Measurements from ENCODE around the gene OCA2. TPM values are rescaled to one million over a fixed set of nuclear protein-coding genes. Genes with fewer than 3 reads are reported as not detected.

OCA2 gene
- total RNA-seq, 2 donors from 2014 or later: 0.10 to 0.82 TPM

DNA sequence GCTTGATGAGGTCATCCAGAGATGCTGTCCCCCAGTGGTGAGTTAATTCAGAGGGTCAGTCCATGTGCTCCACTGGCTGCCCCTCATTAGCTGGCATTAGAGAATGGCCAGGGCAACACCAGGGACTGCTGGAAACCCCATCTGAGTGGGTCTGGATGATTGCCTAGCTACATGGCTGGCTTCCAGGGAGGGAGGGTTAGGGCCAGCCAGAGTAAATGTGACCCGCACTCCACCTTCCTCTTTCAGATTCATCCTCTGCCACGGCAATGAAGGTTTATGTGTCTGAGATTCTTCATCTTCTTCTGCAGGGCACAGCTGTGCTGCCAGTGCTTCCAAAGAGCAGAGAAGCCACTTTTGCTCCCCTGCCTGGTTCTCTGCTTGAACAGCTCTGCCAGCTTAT, 391.9 kb downstream of the OCA2 start:
- Histone ChIP-seq H3K27me3 (no peaks in the 10 kb centered on the region), H3K4me1 (no peaks in the 10 kb centered on the region), H3K27ac (no peak overlapping the region), H3K9ac (ENCODE audit: low read depth in 2 of 2, low read length in 2 of 2) (no peak overlapping the region), H3K4me3 (no peak overlapping the region), H3K36me3 (no peaks in the 10 kb centered on the region), H3K9me3 (no peaks in the 10 kb centered on the region)
- no peak for TF ChIP-seq CTCF (IDR thresholded peaks at IDR 0.05)
- intact Hi-C loops (cut with DNase I): no loop called here
- DNase-seq: no peak

GRCh38 chr15:27706300-27706699, 392.8 kb downstream of the OCA2 start:
- no peak for TF ChIP-seq CTCF (IDR thresholded peaks at IDR 0.05)
- no peaks in the 10 kb centered on the region for H3K9me3 ChIP-seq

GRCh38 chr15:27705056-27705455, 394.1 kb downstream of the OCA2 start:
- DNase-seq: no peak
- Histone ChIP-seq H3K9me3 (no peaks in the 10 kb centered on the region), H3K9ac (ENCODE audit: low read depth in 2 of 2, low read length in 2 of 2) (no peak overlapping the region), H3K4me3 (no peak overlapping the region), H3K36me3 (no peaks in the 10 kb centered on the region), H3K27ac (no peak overlapping the region), H3K4me1 (no peaks in the 10 kb centered on the region), H3K27me3 (no peaks in the 10 kb centered on the region)
- intact Hi-C loops (cut with DNase I): no loop called here
- no peak for TF ChIP-seq CTCF (IDR thresholded peaks at IDR 0.05)

More at GRCh38 chr15:27706300-27706699, 392.8 kb downstream of the OCA2 start:
- intact Hi-C loops (cut with DNase I): no loop called here
- no peak for DNase-seq
- Histone ChIP-seq H3K4me1 (no peaks in the 10 kb centered on the region), H3K36me3 (no peaks in the 10 kb centered on the region), H3K27me3 (no peaks in the 10 kb centered on the region), H3K4me3 (no peak overlapping the region), H3K9ac (ENCODE audit: low read depth in 2 of 2, low read length in 2 of 2) (no peak overlapping the region), H3K27ac (no peak overlapping the region)

Other genes starting within 250 kb of the OCA2 start
- 10 to 100 TPM; 50.8 to 71.2 TPM for gene HERC2, start 222.9 kb upstream of the OCA2 start, total RNA-seq

Data from colonic mucosa (tissue), 4 donors.